ENCODE data around the gene DDX19B.
"Not testable (repeated sequence)": the region's sequence is repeated elsewhere in the genome, so short reads cannot be mapped to it uniquely, and the experiment has no call there.

Gene DDX19B

GRCh38 chr16:70289229-70290094 lies 9.5 kb upstream of the DDX19B start, which contains the start of gene AARS1:
AARS1 (minus strand) TSS chr16:70289506; CDS start chr16:70282763, 6,743 bp downstream.
- peak; percentile 96 to 97 for DNase-seq

- no peak for DNase-seq
These were observed 8.0 kb upstream of the DDX19B start for GRCh38 chr16:70290949-70291519.

- DNase-seq, result not testable (repeated sequence)
These were observed 6.8 kb upstream of the DDX19B start for GRCh38 chr16:70292148-70292547.

GRCh38 chr16:70294385-70295025 lies 4.5 kb upstream of the DDX19B start:
- DNase-seq, result no peak

GRCh38 chr16:70295634-70296033 lies 3.4 kb upstream of the DDX19B start:
- DNase-seq, result no peak

GRCh38 chr16:70301121-70301520 lies 2.1 kb downstream of the DDX19B start:
- DNase-seq, result no peak

- no peak for DNase-seq
These were observed 3.8 kb downstream of the DDX19B start for GRCh38 chr16:70302745-70303144.

GRCh38 chr16:70304892-70305448 lies 6.0 kb downstream of the DDX19B start:
- no peak for DNase-seq

GRCh38 chr16:70306880-70307279 lies 7.9 kb downstream of the DDX19B start:
- DNase-seq, result no peak

GRCh38 chr16:70307726-70308125 lies 8.7 kb downstream of the DDX19B start:
- not testable (repeated sequence) for DNase-seq

- DNase-seq, result no peak
These were observed 21.1 kb downstream of the DDX19B start for GRCh38 chr16:70320121-70320520.

GRCh38 chr16:70324998-70325747 lies 26.2 kb downstream of the DDX19B start:
- no peak for DNase-seq

GRCh38 chr16:70331091-70331490 lies 32.1 kb downstream of the DDX19B start:
- DNase-seq, result no peak

- DNase-seq, result no peak
These were observed 32.8 kb downstream of the DDX19B start for GRCh38 chr16:70331588-70332358.

GRCh38 chr16:70332728-70333127 lies 33.7 kb downstream of the DDX19B start:
- not testable (repeated sequence) for DNase-seq

- no peak for DNase-seq
These were observed 38.8 kb downstream of the DDX19B start for GRCh38 chr16:70337814-70338213.

GRCh38 chr16:70341600-70341999 lies 42.6 kb downstream of the DDX19B start:
- DNase-seq, result no peak

- no peak for DNase-seq
These were observed 43.0 kb downstream of the DDX19B start for GRCh38 chr16:70342016-70342415.

GRCh38 chr16:70345840-70346239 lies 46.9 kb downstream of the DDX19B start:
- DNase-seq, result no peak

- DNase-seq, result no peak
These were observed 50.0 kb downstream of the DDX19B start for GRCh38 chr16:70348991-70349390.

- DNase-seq, result no peak
These were observed 50.8 kb downstream of the DDX19B start for GRCh38 chr16:70349783-70350182.

GRCh38 chr16:70359552-70359951 lies 60.6 kb downstream of the DDX19B start:
- DNase-seq, result no peak

Data from hippocampal formation (tissue), 2 donors.